ENCODE measurements around the gene ABHD2. TPM values are rescaled to one million over a fixed set of nuclear protein-coding genes. Genes with fewer than 3 reads are reported as not detected.
"Not testable (repeated sequence)": the region's sequence is repeated elsewhere in the genome, so short reads cannot be mapped to it uniquely, and the experiment has no call there.

The ABHD2 gene
- total RNA-seq, 1 donor = 115 TPM

- no peaks in the 10 kb centered on the region for H3K79me2 ChIP-seq (ENCODE audit: insufficient read depth, low read length)
- H3K36me3 ChIP-seq (ENCODE audit: insufficient read depth, low read length) = no peaks in the 10 kb centered on the region
- H3K27me3 ChIP-seq (ENCODE audit: insufficient read depth, low read length) = no peaks in the 10 kb centered on the region
- no peak for DNase-seq (ENCODE audit: insufficient read length, low spot score, missing footprints)
- H3K4me3 ChIP-seq (ENCODE audit: insufficient read depth, low read length) = no peak overlapping the region
- no peak overlapping the region for H3K4me2 ChIP-seq (ENCODE audit: insufficient read depth, low read length)
- no peaks in the 10 kb centered on the region for H3K9me3 ChIP-seq (ENCODE audit: low read depth, low read length)
- no peak overlapping the region for H3K27ac ChIP-seq (ENCODE audit: low read depth, low read length)
- no peaks in the 10 kb centered on the region for H4K20me1 ChIP-seq (ENCODE audit: insufficient read depth, low read length)
- H2AFZ ChIP-seq (ENCODE audit: low read length) = no peak overlapping the region
- peaks cover 8% of the 10 kb centered on the region for H3K4me1 ChIP-seq (ENCODE audit: insufficient read depth, low read length)
- TF ChIP-seq CTCF (IDR thresholded peaks at IDR 0.05; ENCODE audit: extremely low read depth, low read depth, low read length) = no peak
Measured at GRCh38 chr15:89081878-89082277, 6.4 kb upstream of the ABHD2 start.

- TF ChIP-seq CTCF (IDR thresholded peaks at IDR 0.05; ENCODE audit: extremely low read depth, low read depth, low read length) = no peak
- Histone ChIP-seq H3K4me2 (ENCODE audit: insufficient read depth, low read length) (no peak overlapping the region), H3K4me1 (ENCODE audit: insufficient read depth, low read length) (peaks cover 16% of the 10 kb centered on the region), H3K27me3 (ENCODE audit: insufficient read depth, low read length) (no peaks in the 10 kb centered on the region), H3K79me2 (ENCODE audit: insufficient read depth, low read length) (no peaks in the 10 kb centered on the region), H4K20me1 (ENCODE audit: insufficient read depth, low read length) (no peaks in the 10 kb centered on the region), H3K4me3 (ENCODE audit: insufficient read depth, low read length) (no peak overlapping the region), H3K27ac (ENCODE audit: low read depth, low read length) (no peak overlapping the region), H3K9me3 (ENCODE audit: low read depth, low read length) (no peaks in the 10 kb centered on the region), H3K36me3 (ENCODE audit: insufficient read depth, low read length) (no peaks in the 10 kb centered on the region), H2AFZ (ENCODE audit: low read length) (no peak overlapping the region)
- no peak for DNase-seq (ENCODE audit: insufficient read length, low spot score, missing footprints)
Measured at GRCh38 chr15:89083246-89083645, 5.0 kb upstream of the ABHD2 start.

- Histone ChIP-seq H2AFZ (ENCODE audit: low read length) (peak overlapping the region; percentile 74), H3K4me1 (ENCODE audit: insufficient read depth, low read length) (peaks cover 29% of the 10 kb centered on the region), H4K20me1 (ENCODE audit: insufficient read depth, low read length) (no peaks in the 10 kb centered on the region), H3K27ac (ENCODE audit: low read depth, low read length) (no peak overlapping the region), H3K4me3 (ENCODE audit: insufficient read depth, low read length) (no peak overlapping the region), H3K36me3 (ENCODE audit: insufficient read depth, low read length) (no peaks in the 10 kb centered on the region), H3K79me2 (ENCODE audit: insufficient read depth, low read length) (peaks cover 19% of the 10 kb centered on the region), H3K9me3 (ENCODE audit: low read depth, low read length) (no peaks in the 10 kb centered on the region), H3K27me3 (ENCODE audit: insufficient read depth, low read length) (no peaks in the 10 kb centered on the region), H3K4me2 (ENCODE audit: insufficient read depth, low read length) (no peak overlapping the region)
- no peak for TF ChIP-seq CTCF (IDR thresholded peaks at IDR 0.05; ENCODE audit: extremely low read depth, low read depth, low read length)
- peak; percentile 34 for DNase-seq (ENCODE audit: insufficient read length, low spot score, missing footprints)
Measured at GRCh38 chr15:89085289-89085926, 2.8 kb upstream of the ABHD2 start.

GRCh38 chr15:89085933-89086332, 2.3 kb upstream of the ABHD2 start:
- H3K27me3 ChIP-seq (ENCODE audit: insufficient read depth, low read length); H3K9me3 ChIP-seq (ENCODE audit: low read depth, low read length); H3K4me3 ChIP-seq (ENCODE audit: insufficient read depth, low read length); H3K4me2 ChIP-seq (ENCODE audit: insufficient read depth, low read length); H3K36me3 ChIP-seq (ENCODE audit: insufficient read depth, low read length); DNase-seq (ENCODE audit: insufficient read length, low spot score, missing footprints); H3K27ac ChIP-seq (ENCODE audit: low read depth, low read length); H4K20me1 ChIP-seq (ENCODE audit: insufficient read depth, low read length): not testable (repeated sequence)
- Histone ChIP-seq H2AFZ (ENCODE audit: low read length) (peak overlapping the region; percentile 74), H3K79me2 (ENCODE audit: insufficient read depth, low read length) (peaks cover 20% of the 10 kb centered on the region), H3K4me1 (ENCODE audit: insufficient read depth, low read length) (peaks cover 34% of the 10 kb centered on the region)

GRCh38 chr15:89086390-89086789, 1.9 kb upstream of the ABHD2 start:
- Histone ChIP-seq H3K4me1 (ENCODE audit: insufficient read depth, low read length) (peaks cover 39% of the 10 kb centered on the region), H3K79me2 (ENCODE audit: insufficient read depth, low read length) (peaks cover 25% of the 10 kb centered on the region)
- H2AFZ ChIP-seq (ENCODE audit: low read length); H3K4me2 ChIP-seq (ENCODE audit: insufficient read depth, low read length); H3K27me3 ChIP-seq (ENCODE audit: insufficient read depth, low read length); H3K9me3 ChIP-seq (ENCODE audit: low read depth, low read length); DNase-seq (ENCODE audit: insufficient read length, low spot score, missing footprints); H3K27ac ChIP-seq (ENCODE audit: low read depth, low read length); H3K36me3 ChIP-seq (ENCODE audit: insufficient read depth, low read length); H4K20me1 ChIP-seq (ENCODE audit: insufficient read depth, low read length); H3K4me3 ChIP-seq (ENCODE audit: insufficient read depth, low read length): not testable (repeated sequence)
